Kidney (tissue), 14 donors: Measurements from ENCODE around the gene MED13L. TPM values are rescaled to one million over a fixed set of nuclear protein-coding genes. Genes with fewer than 3 reads are reported as not detected.
A peak's percentile ranks its signal among the peaks of the same experiment; 100 is the strongest.

ENCODE experiments used
- DNase-seq, 5 donors: peaks; one replicate each; pipeline ENCODE4 v3.0.0-alpha.2; 2013 to 2020
- FAIRE-seq: peaks from 2 replicates; lab custom pipeline; 2012; peaks lifted over from hg19 to GRCh38; lab: Jason Lieb, UNC
- H3K27ac ChIP-seq, 2 donors: one replicate each; pipeline ENCODE4 v1.7.0; 2013; ENCODE audit warnings: low read depth in 2 of 2, low read length in 2 of 2, inconsistent platforms in 1 of 2
- H3K27me3 ChIP-seq: one replicate; pipeline ENCODE4 v1.7.1; 2013; ENCODE audit warnings: low read length, inconsistent platforms; ENCODE audit not compliant: control insufficient read depth, insufficient read depth
- H3K36me3 ChIP-seq, 3 donors: one replicate each; pipeline versions ENCODE4 v1.7.0 to v1.7.1; 2013; ENCODE audit warnings: low read length in 3 of 3, control low read depth in 1 of 3, inconsistent platforms in 1 of 3; ENCODE audit not compliant: insufficient read depth in 3 of 3, control insufficient read depth in 2 of 3
- H3K4me1 ChIP-seq, 3 donors: one replicate each; pipeline versions ENCODE4 v1.7.0 to v1.7.1; 2013; ENCODE audit warnings: low read length in 3 of 3, inconsistent platforms in 1 of 3, low read depth in 1 of 3; ENCODE audit not compliant: control insufficient read depth in 2 of 3, insufficient read depth in 2 of 3
- H3K4me3 ChIP-seq, 3 donors: one replicate each; pipeline versions ENCODE4 v1.7.0 to v1.8.1; 2013; ENCODE audit warnings: low read length in 3 of 3, control low read depth in 1 of 3, inconsistent platforms in 1 of 3
- H3K9ac ChIP-seq, 3 donors: one replicate each; pipeline versions ENCODE4 v1.7.0 to v1.7.1; 2013; ENCODE audit warnings: low read length in 3 of 3, control low read depth in 1 of 3, inconsistent platforms in 1 of 3
- H3K9me3 ChIP-seq, 3 donors: one replicate each; pipeline versions ENCODE4 v1.7.0 to v1.7.1; 2013; ENCODE audit warnings: low read length in 3 of 3, control low read depth in 1 of 3, inconsistent platforms in 1 of 3; ENCODE audit not compliant: control insufficient read depth in 2 of 3, insufficient read depth in 1 of 3
- CTCF ChIP-seq: IDR thresholded peaks from 3 replicates; pipeline ENCODE4 v1.5.1; 2012; ENCODE audit warnings: mild to moderate bottlenecking, moderate library complexity, borderline replicate concordance; ENCODE audit not compliant: insufficient read depth; ENCODE audit errors: extremely low read depth
- intact Hi-C: fragments of 100-400 bp; cut with DNase I; formaldehyde crosslinking; loops from one replicate; pipeline ENCODE4 v1.11.1; 2022
- polyA plus RNA-seq: library from polyadenylated mRNA; stranded (reverse); fragments of 350-450 nt; fragmentation: Illumina TruSeq; extraction: RNeasy Lipid Tissue Mini Kit (QIAGEN cat#74804); gene quantifications from one replicate; pipeline ENCODE4 v1.2.3, GENCODE V29; 2014; ENCODE audit warnings: low read depth, low replicate concordance; ENCODE audit not compliant: insufficient read depth
- total RNA-seq: library from RNA; stranded (reverse); fragmentation: NEBNext Ultra II Directional; extraction: Animal tissue kit (Norgen Biotek cat#: 25700); gene quantifications from one replicate; pipeline ENCODE4 v1.2.1, GENCODE V29; 2021
- donor health status: control.
- donor health status: control.
- donor health status: control.
- donor health status: control.
- donor health status: control.
- donor health status: DM: yes; HTN: yes; CAD: no.
- donor health status: Normal renal cell carcinoma (clear cell type).

Gene MED13L
- total and polyA plus RNA-seq, 2 donors from 2014 or later: 7.1 to 153 TPM

GRCh38 chr12:116159175-116159574, 118.3 kb downstream of the MED13L start:
- H3K9ac ChIP-seq: no peak overlapping the region
- H3K4me1 ChIP-seq: peaks cover 0 to under 1% (median 0%) of the 10 kb centered on the region in 3 donors
- H3K27ac ChIP-seq: no peak overlapping the region

GRCh38 chr12:116157845-116158267, 119.6 kb downstream of the MED13L start:
- no peak for FAIRE-seq
- TF ChIP-seq CTCF: no peak
- Histone ChIP-seq H3K27me3 (no peaks in the 10 kb centered on the region), H3K9ac (no peak overlapping the region), H3K36me3 (no peaks in the 10 kb centered on the region), H3K27ac (no peak overlapping the region), H3K4me3 (no peak overlapping the region), H3K4me1 (peaks cover 0 to 4% (median 3%) of the 10 kb centered on the region in 3 donors), H3K9me3 (no peaks in the 10 kb centered on the region)
- intact Hi-C loops: no loop called here
- peak in 3 of 5 donors; percentile 24 to 55 (median 32) for DNase-seq

More at GRCh38 chr12:116159175-116159574, 118.3 kb downstream of the MED13L start:
- H3K36me3 ChIP-seq: no peaks in the 10 kb centered on the region
- no peaks in the 10 kb centered on the region for H3K9me3 ChIP-seq
- H3K27me3 ChIP-seq: no peaks in the 10 kb centered on the region
- no peak overlapping the region for H3K4me3 ChIP-seq
- DNase-seq (peak in 2 of 5 donors; percentile 46 to 74), FAIRE-seq (peak; percentile 49)
- intact Hi-C loops: no loop called here
- no peak for TF ChIP-seq CTCF

- TF ChIP-seq CTCF: no peak
- no peak for DNase-seq
- Histone ChIP-seq H3K36me3 (no peaks in the 10 kb centered on the region), H3K4me1 (peaks cover 0 to 4% (median 3%) of the 10 kb centered on the region in 3 donors), H3K4me3 (no peak overlapping the region), H3K9me3 (no peaks in the 10 kb centered on the region), H3K27me3 (no peaks in the 10 kb centered on the region), H3K27ac (no peak overlapping the region), H3K9ac (no peak overlapping the region)
- intact Hi-C loops: no loop called here
- FAIRE-seq: no peak
Observed at GRCh38 chr12:116156614-116157013, 120.9 kb downstream of the MED13L start.

GRCh38 chr12:116155383-116155782, 122.1 kb downstream of the MED13L start:
- Histone ChIP-seq H3K9ac (no peak overlapping the region), H3K36me3 (no peaks in the 10 kb centered on the region), H3K27ac (no peak overlapping the region), H3K4me3 (no peak overlapping the region), H3K4me1 (peaks cover 0 to 5% (median 4%) of the 10 kb centered on the region in 3 donors), H3K9me3 (no peaks in the 10 kb centered on the region), H3K27me3 (no peaks in the 10 kb centered on the region)
- intact Hi-C loops: no loop called here
- DNase-seq (no peak), FAIRE-seq (no peak)
- no peak for TF ChIP-seq CTCF
